IPS DF 4.7 (cell line): ENCODE results near the gene SLC16A10.
"Not testable (repeated sequence)": the region's sequence is repeated elsewhere in the genome, so short reads cannot be mapped to it uniquely, and the experiment has no call there.

ENCODE experiments used
- DNase-seq: peaks from one replicate; pipeline ENCODE4 v3.0.0-alpha.2; 2013; ENCODE audit warnings: low spot score; ENCODE audit errors: extremely low read depth

The SLC16A10 gene, protein sequence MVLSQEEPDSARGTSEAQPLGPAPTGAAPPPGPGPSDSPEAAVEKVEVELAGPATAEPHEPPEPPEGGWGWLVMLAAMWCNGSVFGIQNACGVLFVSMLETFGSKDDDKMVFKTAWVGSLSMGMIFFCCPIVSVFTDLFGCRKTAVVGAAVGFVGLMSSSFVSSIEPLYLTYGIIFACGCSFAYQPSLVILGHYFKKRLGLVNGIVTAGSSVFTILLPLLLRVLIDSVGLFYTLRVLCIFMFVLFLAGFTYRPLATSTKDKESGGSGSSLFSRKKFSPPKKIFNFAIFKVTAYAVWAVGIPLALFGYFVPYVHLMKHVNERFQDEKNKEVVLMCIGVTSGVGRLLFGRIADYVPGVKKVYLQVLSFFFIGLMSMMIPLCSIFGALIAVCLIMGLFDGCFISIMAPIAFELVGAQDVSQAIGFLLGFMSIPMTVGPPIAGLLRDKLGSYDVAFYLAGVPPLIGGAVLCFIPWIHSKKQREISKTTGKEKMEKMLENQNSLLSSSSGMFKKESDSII

DNA sequence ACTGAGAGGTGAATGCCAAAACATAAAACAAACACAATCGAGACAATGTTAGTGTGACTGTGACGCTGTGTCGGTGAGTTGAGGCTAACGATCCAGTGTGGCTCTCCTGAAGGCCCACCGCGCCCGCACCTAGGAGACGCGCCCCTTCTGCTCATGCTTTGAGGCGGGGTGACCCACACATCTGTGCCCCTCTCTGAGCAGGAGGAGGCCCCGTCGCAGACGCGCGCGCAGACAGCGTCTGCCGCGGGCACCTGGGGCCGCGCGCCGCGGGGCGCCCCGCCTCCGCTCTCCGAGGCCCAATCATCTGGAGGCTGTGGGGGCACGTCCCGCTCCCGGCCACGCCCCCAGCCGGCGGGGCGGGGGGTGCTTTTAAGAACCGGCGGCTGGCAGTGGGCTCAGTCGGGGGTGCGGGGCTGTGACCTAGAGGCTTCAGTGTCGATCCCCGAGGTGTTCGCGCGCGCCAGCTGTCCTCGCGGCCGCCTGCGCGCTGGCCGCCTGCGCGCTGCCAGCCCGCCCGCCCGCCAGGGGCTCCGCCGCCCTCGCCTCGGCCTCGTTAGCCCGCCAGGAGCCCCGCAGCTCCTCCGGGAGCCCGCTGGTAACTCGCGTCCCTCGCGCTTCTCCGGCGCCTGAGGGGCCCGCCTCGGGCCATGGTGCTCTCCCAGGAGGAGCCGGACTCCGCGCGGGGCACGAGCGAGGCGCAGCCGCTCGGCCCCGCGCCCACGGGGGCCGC is at the start of gene SLC16A10:
Gene SLC16A10, plus strand, starts transcription at position 398 of the 730 bp plus-strand sequence. Its CDS starts 250 bp downstream, at position 648.
- no peak for DNase-seq

DNA sequence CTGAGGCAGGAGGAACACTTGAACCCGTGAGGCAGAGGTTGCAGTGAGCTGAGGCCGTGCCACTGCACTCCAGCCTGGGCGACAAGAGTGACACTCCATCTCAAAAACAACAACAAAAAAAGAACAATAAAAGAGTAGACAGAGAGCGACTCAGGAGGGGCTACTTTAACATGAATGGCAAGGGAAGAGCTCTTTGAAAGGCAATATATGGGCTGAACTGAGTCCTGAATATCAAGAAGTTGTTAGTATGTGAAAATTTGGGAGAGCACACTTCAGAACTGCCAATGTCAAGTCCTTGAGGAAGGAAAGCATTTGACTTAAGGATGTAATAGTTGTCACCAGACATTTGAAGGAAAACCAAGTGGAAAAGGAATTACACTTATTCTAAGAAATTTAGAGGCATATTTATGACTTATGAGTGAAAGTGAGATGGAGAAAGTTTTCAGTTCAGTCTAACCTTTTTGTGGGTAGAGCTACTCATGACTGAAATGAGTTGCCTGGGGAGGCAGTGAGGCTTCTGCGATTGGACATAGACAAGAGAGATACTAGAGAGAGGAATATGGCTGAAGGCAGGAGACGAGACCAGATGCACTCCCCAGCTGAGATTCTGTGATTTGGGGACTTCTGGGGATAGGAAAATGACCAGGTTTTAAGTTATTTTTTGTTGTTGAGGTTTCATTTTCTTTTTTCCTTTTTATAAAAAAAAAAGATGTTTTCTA is 48.6 kb upstream of the SLC16A10 start:
- no peak for DNase-seq

- DNase-seq = no peak
These were observed 45.4 kb upstream of the SLC16A10 start for GRCh38 chr6:111041917-111042316.

DNA sequence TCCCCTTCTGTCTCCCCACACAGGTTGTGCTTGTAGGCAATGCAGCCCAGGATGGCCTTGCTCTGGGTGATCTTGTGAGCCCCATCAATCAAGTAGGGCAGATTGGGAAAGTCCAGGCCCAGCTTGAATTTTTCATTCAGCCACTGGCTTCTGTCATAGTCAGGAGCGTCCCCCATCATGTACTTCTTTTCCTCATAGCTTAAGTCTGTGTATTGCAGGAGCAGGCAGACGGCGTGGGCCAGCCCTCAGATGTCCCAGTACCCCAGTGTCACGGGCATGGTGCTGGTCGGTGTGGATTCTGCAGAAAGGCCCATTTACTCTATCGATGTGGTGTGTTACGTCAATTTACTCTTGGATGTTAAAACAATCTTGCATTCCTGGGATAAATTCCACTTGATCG is 40.1 kb upstream of the SLC16A10 start:
- no peak for DNase-seq

GRCh38 chr6:111050261-111051023 is 36.9 kb upstream of the SLC16A10 start:
- no peak for DNase-seq

GRCh38 chr6:111052171-111052570 is 35.1 kb upstream of the SLC16A10 start:
- no peak for DNase-seq

- no peak for DNase-seq
These were observed 30.1 kb upstream of the SLC16A10 start for GRCh38 chr6:111057074-111057752.

- no peak for DNase-seq
These were observed 25.8 kb upstream of the SLC16A10 start for GRCh38 chr6:111061508-111061907.

GRCh38 chr6:111061985-111062384 is 25.3 kb upstream of the SLC16A10 start:
- not testable (repeated sequence) for DNase-seq

- DNase-seq = not testable (repeated sequence)
These were observed 24.4 kb upstream of the SLC16A10 start for GRCh38 chr6:111062860-111063259.

- no peak for DNase-seq
These were observed 19.0 kb upstream of the SLC16A10 start for GRCh38 chr6:111068109-111068865.

- no peak for DNase-seq
These were observed 18.5 kb upstream of the SLC16A10 start for GRCh38 chr6:111068866-111069234.

DNA sequence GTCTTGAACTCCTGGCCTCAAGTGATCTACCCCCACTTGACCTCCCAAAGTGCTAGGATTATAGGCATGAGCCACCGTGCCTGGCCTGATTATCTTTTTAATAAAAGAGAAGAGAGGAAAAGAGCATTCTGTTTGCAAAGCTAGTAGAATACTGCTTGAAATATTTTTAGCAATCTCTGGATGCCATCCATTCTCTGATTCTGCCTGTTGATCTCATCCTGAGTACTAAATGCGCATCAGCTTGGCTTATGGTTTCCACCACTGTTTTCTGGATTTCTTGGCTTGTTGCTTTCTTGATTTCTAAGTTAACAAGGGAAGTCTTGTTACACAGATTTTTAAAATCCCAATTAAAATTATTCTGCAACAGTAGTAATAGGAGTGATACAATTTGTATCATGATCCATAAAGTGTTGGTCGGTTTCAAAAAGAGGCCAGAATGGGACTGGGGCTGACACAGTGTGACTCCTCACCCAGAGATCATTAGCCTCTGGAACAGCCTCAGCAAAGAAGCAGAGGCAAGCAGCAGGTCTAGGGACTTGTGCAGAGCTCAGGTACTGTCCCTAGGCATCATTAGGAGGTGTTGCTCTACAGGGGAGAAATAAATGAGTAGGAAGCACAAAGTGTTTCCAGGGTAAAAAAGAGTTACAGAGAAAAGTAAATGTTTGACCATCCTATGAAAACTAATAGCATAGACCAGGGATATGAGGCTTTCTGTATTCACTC is 17.8 kb upstream of the SLC16A10 start:
- DNase-seq = no peak

GRCh38 chr6:111070105-111071005 is 16.9 kb upstream of the SLC16A10 start:
- DNase-seq = no peak

DNA sequence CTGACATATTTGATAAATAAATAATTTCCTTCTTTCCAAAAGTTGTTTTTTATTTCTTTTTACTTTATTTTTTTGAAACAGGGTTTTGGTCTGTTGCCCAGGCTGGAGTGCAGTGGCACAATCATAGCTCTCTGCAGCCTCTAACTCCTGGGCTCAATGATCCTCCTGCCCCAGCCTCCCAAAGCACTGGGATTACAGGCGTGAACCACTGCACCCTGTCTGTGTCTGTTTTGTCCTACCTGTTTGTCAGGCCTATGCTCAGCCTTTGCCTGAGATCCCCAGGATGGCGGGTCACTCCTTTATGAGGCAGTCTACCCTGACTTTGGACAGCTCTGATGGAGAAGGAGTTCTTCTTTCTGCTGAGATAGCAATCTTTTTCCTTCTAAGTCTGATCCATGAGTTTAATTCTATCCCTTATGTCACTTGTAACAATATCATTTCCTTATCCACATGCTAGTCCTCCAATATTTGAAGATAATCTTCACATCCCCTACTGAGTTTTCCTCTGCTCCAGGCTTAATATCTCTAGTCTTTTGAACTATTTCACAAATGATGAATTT is 14.4 kb upstream of the SLC16A10 start:
- no peak for DNase-seq

- no peak for DNase-seq
These were observed 13.0 kb upstream of the SLC16A10 start for GRCh38 chr6:111074311-111074710.

DNA sequence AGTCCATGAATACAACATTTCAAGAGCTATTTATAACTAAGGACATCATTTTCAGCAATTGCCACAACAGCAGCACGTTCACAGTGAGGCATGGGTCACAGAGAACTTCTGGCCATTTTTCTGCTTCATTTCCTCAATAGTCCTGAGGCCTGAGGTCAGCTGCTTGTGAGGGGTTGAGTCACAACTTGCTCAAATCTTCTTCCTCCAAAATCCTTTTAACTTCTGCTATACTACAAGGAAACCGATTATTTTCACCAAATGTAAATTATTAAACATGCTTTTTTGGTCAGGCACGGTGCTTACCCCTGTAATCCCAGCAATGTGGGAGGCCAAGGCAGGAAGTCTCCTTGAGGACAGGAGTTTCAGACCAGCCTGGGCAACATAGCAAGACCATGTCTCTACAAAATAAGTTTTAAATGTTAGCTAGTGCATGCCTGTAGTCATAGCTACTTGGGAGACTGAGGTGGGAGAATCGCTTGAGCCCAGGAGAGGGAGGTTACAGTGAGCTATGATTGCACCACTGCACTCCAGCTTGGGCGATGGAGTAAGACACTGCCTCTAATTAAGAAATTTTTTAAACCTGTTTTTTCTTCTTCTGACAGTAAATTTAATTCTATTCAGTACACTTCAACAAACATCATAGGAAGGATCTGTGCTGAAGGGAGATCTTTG is 11.1 kb upstream of the SLC16A10 start:
- DNase-seq = no peak
